NCI-H2171 (cell line): ENCODE data around the gene NKRF.
"Not testable (repeated sequence)": the region's sequence is repeated elsewhere in the genome, so short reads cannot be mapped to it uniquely, and the experiment has no call there.

ENCODE experiments used
- DNase-seq: peaks from one replicate; lab custom pipeline; 2025; lab: John Stamatoyannopoulos, UW

Gene NKRF

GRCh38 chrX:119606280-119607017 lies at the start of gene NKRF:
TSS of gene NKRF (minus strand) at chrX:119606424.
- DNase-seq: peak; percentile 71

- DNase-seq: no peak
These were observed 48.9 kb upstream of the NKRF start for GRCh38 chrX:119655125-119655524.

DNA sequence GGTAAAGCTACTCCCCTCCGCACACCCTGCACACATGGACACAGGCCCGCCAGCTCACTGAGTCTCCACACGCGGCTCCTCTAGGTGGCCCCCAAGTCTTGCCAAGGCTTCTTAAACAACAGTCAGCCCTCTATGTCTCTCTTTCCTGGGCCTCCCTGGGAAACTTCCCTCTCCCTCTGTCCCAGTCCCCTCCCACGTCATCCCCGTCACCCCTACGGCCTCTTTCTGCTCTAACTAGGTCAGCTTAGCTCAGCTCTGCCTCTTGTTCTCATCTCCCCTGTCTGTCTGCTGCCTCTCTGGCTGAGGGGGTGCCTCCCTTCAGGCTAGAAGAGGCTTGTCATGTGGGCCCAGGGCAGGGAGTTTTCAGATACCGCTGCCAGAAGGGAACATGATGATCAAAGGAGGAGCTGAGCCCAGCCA lies 47.9 kb upstream of the NKRF start:
- no peak for DNase-seq

DNA sequence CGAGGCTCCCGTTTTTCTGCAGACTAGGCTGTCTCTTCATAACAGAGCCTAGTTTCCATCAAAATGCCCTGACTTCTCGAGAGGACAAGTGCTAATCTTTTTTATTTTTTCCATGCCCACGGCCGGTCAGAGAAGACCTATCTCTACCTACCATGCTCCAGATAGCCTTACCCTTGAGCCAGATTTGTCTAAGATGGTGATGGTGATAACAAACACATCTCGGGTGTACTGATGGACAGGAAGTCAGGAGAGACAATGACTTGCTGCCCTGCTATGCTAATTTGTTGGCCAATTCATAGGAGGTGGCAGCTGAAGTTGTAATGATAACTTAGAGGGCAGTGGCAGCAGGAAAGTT lies 42.2 kb upstream of the NKRF start:
- DNase-seq: no peak

DNA sequence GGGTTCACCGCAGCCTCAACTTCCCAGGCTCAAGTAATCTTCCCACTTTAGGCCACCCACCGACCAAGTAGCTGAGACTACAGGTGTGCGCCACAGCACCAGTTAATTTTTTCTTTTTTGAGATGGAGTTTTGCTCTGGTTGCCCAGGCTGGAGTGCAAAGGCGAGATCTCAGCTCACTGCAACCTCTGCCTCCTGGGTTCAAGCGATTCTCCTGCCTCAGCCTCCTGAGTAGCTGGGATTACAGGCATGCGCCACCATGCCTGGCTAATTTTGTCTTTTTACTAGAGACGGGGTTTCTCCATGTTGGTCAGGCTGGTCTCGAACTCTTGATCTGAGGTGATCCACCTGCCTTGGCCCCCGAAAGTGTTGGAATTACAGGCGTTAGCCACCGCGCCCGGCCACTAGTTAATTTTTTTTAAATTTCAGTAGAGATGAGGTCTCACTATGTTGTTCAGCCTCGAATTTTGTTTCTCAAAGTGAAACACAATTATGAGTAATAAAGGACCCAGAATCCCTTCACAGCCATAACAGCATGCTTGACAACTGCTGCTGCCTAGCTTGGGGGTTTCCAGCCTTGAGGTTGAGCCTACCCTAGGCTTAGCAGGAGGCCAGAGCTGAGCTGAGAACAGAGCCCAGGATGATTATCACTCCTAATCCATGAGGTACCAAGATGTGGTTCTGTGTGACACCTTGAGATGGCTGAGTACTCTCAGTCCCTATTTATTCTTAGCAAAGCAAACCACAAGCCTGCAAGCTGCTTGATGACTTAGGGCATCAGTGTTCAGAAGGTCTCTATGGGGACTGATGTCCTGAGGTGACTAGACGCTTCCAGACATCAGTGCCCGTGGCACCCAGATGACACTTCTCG lies 41.6 kb upstream of the NKRF start:
- no peak for DNase-seq

GRCh38 chrX:119647089-119647488 lies 40.9 kb upstream of the NKRF start:
- no peak for DNase-seq

- DNase-seq: no peak
These were observed 40.3 kb upstream of the NKRF start for GRCh38 chrX:119646515-119646914.

DNA sequence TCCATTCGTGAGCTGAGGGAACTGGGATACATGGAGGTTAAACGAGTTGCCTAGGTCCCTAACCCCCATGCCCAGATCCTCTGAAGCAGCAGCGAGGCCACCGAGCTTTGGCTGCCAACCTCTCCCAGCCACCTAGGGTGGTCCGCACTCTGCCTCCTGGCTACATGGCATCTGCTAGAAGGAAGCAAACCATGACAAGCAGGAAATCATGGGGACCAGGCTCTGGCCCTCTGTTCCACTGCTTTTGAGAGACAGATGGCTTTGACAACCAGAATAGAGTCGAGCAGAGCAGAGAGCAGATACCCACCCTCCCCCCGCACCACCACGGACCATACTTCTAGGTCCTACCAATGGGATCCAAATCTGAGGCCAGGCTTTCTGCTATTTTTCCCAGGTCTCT lies 37.5 kb upstream of the NKRF start:
- no peak for DNase-seq

- no peak for DNase-seq
These were observed 34.5 kb upstream of the NKRF start for GRCh38 chrX:119640731-119641170.

- DNase-seq: no peak
These were observed 32.7 kb upstream of the NKRF start for GRCh38 chrX:119638725-119639471.

- DNase-seq: not testable (repeated sequence)
These were observed 31.2 kb upstream of the NKRF start for GRCh38 chrX:119637421-119637820.

- DNase-seq: no peak
These were observed 30.2 kb upstream of the NKRF start for GRCh38 chrX:119636419-119636818.

DNA sequence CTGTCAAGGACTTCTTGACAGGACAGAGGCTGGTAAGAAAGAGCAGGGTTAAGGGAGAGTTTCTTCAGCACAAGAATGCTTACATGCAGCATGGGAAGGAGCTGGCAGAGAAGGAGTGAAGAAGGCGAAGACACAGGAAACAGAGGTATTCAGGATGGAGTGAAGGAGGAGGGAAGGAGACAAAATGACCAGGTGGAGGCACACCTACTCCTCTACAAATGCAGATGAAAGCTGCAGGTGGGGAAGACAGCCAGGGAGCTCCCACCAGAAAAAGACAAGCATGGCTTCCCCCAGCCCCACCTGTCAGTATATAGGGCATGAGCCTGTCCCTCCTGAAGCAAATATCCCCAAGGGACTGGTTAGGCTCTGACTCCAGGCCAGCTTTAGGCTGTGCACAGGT lies 29.6 kb upstream of the NKRF start:
- no peak for DNase-seq

DNA sequence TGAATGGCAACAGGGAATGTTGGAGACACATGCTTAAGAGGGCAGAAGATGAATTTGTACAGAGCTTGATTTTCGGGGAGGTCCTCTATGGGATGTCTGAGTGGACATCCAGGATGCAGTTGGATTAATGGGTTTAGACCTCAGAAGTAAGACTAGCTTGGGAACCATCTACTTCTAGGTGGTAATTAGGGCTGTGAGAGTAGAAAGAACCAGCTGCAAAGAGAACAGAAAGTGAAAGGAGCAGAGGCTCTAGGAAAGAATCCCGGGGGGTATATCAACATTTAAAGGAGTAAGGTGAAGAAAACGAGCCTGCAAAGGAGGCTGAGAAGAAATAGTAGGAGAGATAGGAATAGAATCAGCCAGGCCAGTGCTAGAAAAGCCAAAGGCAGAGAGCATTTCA lies 29.0 kb upstream of the NKRF start:
- no peak for DNase-seq

GRCh38 chrX:119625843-119626242 lies 19.6 kb upstream of the NKRF start:
- DNase-seq: no peak

- no peak for DNase-seq
These were observed 18.9 kb upstream of the NKRF start for GRCh38 chrX:119624951-119625668.

GRCh38 chrX:119624417-119624816 lies 18.2 kb upstream of the NKRF start:
- DNase-seq: no peak

GRCh38 chrX:119622356-119623232 lies 16.4 kb upstream of the NKRF start:
- no peak for DNase-seq

DNA sequence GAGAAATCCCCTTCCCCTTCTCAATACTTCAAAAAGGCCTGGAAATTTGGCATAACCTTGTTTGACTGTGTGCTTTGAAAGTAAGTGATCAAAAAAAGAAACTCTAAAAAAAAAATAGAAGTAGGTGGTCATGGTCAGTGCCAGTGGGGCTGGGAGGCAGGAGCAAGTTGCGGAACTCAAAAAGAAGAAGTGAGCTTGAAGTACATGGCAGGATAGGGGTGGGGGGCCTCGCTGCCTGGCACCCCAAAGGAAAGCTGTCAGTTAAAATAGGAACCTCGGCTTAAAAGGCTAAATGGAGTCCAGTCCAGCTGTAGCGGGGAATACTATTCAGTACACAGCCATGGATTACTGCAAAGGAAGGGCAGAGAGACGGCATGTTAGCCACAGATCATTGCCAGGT lies 12.2 kb upstream of the NKRF start:
- no peak for DNase-seq

GRCh38 chrX:119617517-119618164 lies 11.4 kb upstream of the NKRF start:
- DNase-seq: no peak
